Myocyte (in vitro differentiated cells): Measurements from ENCODE around the gene TMC5. TPM values are rescaled to one million over a fixed set of nuclear protein-coding genes. Genes with fewer than 3 reads are reported as not detected.
"Not testable (repeated sequence)": the region's sequence is repeated elsewhere in the genome, so short reads cannot be mapped to it uniquely, and the experiment has no call there.

Experiments used
- DNase-seq: peaks from one replicate; pipeline ENCODE4 v3.0.0-alpha.2; 2012; ENCODE audit warnings: low read depth
- total RNA-seq: library from RNA; depleted of rRNA; stranded (reverse); fragments of >200 nt; gene quantifications from 2 replicates; pipeline ENCODE4 v1.2.3, GENCODE V29; 2014

Gene TMC5
- total RNA-seq, 1 donor from 2014 or later = not detected

DNA sequence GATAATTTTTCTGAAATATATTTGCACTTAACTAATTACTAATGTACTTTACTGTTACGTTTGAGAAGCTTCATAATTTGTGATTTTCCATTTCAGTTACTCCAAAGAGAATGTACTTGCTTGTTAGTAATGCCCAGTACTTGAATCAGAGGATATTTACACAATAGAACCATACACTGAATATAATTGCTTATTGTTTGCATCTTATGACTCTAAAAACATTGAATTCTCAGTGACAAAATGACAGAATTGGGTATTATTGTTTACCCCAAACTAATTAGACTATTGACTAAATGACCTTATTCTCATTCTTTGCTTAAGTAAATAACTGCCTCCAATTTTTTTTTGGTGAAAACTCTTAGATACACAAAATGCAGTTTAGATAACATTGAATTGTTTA is 114.9 kb downstream of the TMC5 start:
- DNase-seq = no peak

DNA sequence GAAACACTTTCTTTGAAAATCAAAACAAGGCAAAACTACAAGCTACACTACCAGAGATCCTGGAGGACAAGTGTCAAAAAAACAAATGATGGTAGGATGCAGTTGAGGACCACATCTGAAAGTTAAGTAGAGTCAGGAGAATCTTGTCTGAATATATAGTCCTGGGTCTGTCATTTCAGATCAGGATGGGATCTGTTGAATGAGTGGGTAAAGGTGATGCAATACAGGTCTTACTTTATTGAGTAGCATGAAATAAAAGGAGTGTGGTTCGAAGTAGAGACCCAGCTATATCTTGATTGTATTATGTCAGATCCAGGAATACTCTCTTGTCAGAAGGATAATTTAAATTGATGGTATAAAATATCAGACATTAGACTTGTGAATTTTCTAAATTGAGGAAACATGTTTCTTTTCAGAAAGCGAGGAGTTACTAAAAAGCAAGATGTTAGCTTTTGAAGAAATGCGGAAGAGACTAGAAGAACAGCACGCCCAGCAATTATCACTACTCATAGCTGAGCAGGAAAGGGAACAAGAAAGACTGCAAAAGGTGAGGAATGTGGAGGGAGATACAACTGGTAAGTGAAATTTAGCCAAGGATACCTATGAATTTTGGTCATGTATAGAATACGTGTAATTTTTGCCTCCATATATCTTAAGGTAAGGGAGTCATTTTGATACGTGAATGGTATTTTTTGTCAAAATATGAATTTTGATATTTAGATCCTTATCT is 122.7 kb downstream of the TMC5 start:
- DNase-seq = no peak

DNA sequence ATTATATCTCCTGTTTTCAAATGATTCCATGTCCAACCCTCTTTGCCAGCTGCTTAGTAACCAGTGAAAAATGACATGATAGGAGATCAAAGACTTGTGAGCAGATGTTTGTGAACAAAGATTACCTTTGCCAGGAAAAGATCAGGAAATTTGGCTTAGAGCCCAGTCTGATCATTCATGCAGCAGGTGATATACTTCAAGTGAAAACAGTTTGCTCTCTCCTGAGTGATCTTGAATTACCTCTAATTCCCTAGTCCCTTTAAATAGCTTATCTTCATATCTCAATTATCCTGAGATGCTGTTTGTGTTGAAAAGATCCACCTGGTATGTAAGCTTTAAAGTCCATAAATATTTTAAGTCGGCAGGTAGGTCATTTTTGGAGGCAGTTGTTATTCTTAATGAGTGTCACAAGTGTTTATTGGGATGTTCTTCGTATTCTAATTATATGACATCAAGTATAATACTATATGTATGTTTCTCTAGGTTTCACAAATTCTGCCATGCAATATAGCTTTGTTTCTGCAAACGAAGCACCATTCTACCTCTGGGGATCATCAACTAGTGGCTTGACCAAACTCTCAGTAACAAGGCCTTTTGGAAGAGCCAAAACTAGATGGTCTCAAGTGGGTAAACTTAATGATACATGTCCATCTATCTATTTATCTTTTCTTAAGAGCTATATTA is 124.6 kb downstream of the TMC5 start:
- DNase-seq = no peak

DNA sequence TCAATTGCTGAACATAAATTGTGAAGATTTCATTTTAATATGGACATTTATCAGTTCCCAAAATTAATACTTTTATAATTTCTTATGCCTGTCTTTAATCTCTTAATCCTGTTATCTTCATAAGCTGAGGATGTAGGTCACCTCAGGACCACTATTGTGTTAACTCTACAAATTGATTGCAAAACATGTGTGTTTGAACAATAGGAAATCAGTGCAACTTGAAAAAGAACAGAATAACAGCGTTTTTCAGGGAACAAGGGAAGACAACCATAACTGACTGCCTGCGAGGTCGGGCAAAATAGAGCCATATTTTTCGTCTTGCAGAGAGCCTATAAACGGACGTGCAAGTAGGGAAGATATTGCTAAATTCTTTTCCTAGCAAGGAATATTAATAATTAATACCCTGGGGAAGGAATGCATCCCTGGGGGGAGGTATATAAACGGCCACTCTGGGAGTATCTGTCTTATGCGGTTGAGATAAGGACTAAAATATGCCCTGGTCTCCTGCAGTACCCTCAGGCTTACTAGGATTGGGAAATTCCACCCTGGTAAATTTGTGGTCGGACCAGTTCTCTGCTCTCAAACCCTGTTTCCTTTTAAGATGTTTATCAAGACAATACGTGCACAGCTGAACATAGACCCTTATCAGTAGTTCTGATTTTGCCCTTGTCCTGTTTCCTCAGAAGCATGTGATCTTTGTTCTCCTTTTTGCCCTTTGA is 125.8 kb downstream of the TMC5 start:
- DNase-seq = not testable (repeated sequence)

DNA sequence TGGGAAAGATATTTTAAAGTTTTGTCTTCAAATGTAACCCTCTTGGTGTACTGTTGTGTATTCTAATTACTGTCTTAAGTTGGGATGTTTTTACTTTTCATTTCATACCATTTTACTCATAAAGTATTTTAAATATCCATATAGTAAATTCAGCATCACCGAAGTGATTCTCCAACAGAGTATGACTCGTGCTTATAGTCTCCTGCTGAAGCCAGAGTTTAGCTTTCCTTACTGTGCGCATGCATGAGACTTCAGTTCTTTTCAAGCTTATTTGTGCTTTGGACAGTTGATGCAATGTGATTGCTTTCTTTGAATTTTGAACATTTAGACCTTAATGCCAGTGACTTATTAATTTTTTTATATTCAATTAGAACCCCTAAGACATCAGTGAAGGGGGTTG is 130.5 kb downstream of the TMC5 start:
- no peak for DNase-seq

Other genes with a start within 250 kb of the TMC5 start
- gene SYT17, start 249.6 kb upstream of the TMC5 start, total RNA-seq = 0.19 and 0.36 TPM in 2 replicates
- not detected in 2 replicates for gene CLEC19A, start 132.2 kb upstream of the TMC5 start, total RNA-seq
- 72.5 and 77.2 TPM in 2 replicates for gene GDE1, start 104.2 kb downstream of the TMC5 start, total RNA-seq
- 8.0 and 10.0 TPM in 2 replicates for gene CCP110, start 106.1 kb downstream of the TMC5 start, total RNA-seq
- 30.8 and 32.8 TPM in 2 replicates for gene VPS35L, start 137.8 kb downstream of the TMC5 start, total RNA-seq